CD8-positive, alpha-beta memory T cell (primary cell): Measurements from ENCODE around the gene RECQL5. TPM values are rescaled to one million over a fixed set of nuclear protein-coding genes. Genes with fewer than 3 reads are reported as not detected.

Experiments used
- CTCF ChIA-PET: fragments of 350-600 bp; sonication (Branson Sonifier 250); formaldehyde crosslinking; loops from one replicate; lab custom pipeline; 2021; ENCODE audit warnings: antibody characterized with exemption; lab: Charles Lee
- POLR2A ChIA-PET: fragments of 350-600 bp; sonication (Branson Sonifier 250); formaldehyde crosslinking; loops from one replicate; lab custom pipeline; 2021; ENCODE audit warnings: antibody characterized with exemption; lab: Charles Lee
- DNase-seq, 5 donors: peaks; one replicate each; pipeline versions ENCODE4 v3.0.0 to v3.0.0-alpha.2; 2020 to 2022; ENCODE audit warnings: mixed read lengths in 1 of 5
- H3K27ac ChIP-seq: one replicate; pipeline ENCODE4 v1.7.0; 2013; ENCODE audit warnings: low read depth, mild to moderate bottlenecking, low read length, moderate library complexity
- H3K27me3 ChIP-seq: 2 replicates; pipeline ENCODE4 v1.7.0; 2013; ENCODE audit warnings: low read length, mild to moderate bottlenecking; ENCODE audit not compliant: insufficient read depth, poor library complexity, severe bottlenecking
- H3K36me3 ChIP-seq: 2 replicates; pipeline ENCODE4 v1.7.0; 2013; ENCODE audit warnings: mild to moderate bottlenecking, low read length, moderate library complexity; ENCODE audit not compliant: insufficient read depth
- H3K4me1 ChIP-seq: 2 replicates; pipeline ENCODE4 v1.7.0; 2013; ENCODE audit warnings: mild to moderate bottlenecking, low read length, moderate library complexity; ENCODE audit not compliant: insufficient read depth
- H3K4me3 ChIP-seq: 2 replicates; pipeline ENCODE4 v1.7.0; 2013; ENCODE audit warnings: mild to moderate bottlenecking, low read length
- H3K9me3 ChIP-seq: 2 replicates; pipeline ENCODE4 v1.7.0; 2013; ENCODE audit warnings: mild to moderate bottlenecking, low read length
- H3K27ac Mint-ChIP-seq, 8 donors: one replicate each; pipeline ENCODE4 v1.8.0; 2020 to 2021; ENCODE audit warnings: mixed read lengths in 8 of 8, mild to moderate bottlenecking in 6 of 8, inconsistent platforms in 3 of 8, moderate library complexity in 3 of 8
- H3K27me3 Mint-ChIP-seq, 2 donors: one replicate each; pipeline ENCODE4 v1.8.0; 2020 to 2021; ENCODE audit warnings: mixed read lengths in 2 of 2, mild to moderate bottlenecking in 1 of 2, moderate library complexity in 1 of 2
- H3K36me3 Mint-ChIP-seq, 3 donors: one replicate each; pipeline ENCODE4 v1.8.0; 2020 to 2021; ENCODE audit warnings: mixed read lengths in 3 of 3, inconsistent platforms in 1 of 3, mild to moderate bottlenecking in 1 of 3
- H3K4me1 Mint-ChIP-seq, 3 donors: one replicate each; pipeline ENCODE4 v1.8.0; 2020 to 2021; ENCODE audit warnings: mixed read lengths in 3 of 3, inconsistent platforms in 1 of 3, mild to moderate bottlenecking in 1 of 3
- H3K4me3 Mint-ChIP-seq, 7 donors: one replicate each; pipeline ENCODE4 v1.8.0; 2020 to 2021; ENCODE audit warnings: mixed read lengths in 7 of 7, mild to moderate bottlenecking in 6 of 7, moderate library complexity in 4 of 7, inconsistent platforms in 2 of 7
- H3K9me3 Mint-ChIP-seq, 5 donors: one replicate each; pipeline ENCODE4 v1.8.0; 2020 to 2022; ENCODE audit warnings: mixed read lengths in 5 of 5, mild to moderate bottlenecking in 3 of 5, moderate library complexity in 2 of 5, inconsistent platforms in 1 of 5
- polyA plus RNA-seq: library from polyadenylated mRNA; unstranded; fragments of 300-500 nt; fragmentation: Illumina TruSeq; gene quantifications from one replicate; pipeline ENCODE4 v1.2.3, GENCODE V29; 2021
- total RNA-seq, 2 experiments: library from RNA; stranded (reverse); gene quantifications; one replicate each; pipeline ENCODE4 v1.2.3, GENCODE V29; 2021

RECQL5 gene
- total and polyA plus RNA-seq, 3 experiments from 2014 or later: 16.0 to 30.3 (median 28.5) TPM

DNA sequence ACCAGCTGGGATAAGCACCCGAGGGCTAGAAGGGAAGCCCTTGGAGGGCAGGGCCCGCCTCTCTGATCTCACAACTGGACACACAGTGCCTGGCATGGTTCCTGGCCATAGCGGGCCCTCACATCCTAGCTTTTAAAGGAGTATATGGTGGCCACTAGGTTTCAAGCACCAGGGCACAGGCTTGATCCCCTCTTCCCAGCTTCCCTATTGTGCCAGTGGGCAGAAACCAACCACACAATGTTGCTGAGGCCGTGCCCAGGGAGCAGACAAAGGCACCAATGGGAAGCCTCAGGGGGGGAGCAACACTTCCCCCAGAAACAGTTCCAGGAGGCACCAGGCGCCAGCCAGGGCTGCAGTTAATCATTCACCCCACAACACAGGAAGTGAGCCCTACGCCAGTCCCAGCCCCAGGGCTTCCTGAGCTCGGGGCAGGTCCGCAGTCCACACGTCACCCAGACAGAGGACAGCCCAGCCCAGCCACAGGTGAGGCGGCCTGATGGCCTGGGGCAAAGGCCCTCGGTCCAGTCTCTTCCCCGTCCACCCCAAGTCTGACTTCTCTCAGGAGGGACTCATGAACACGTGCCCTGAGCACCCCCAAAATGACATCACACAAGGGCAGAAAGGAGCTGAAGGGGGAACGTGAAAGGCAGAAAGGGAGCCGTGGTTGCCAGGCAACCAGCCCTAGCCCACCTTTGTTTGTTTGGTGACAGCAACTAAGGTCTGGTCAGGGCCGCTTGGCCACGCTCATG lies 20.9 kb downstream of the RECQL5 start:
- Histone ChIP-seq H3K27me3 (no peaks in the 10 kb centered on the region), H3K36me3 (peaks cover 8% of the 10 kb centered on the region), H3K9me3 (no peaks in the 10 kb centered on the region), H3K27ac (no peak overlapping the region), H3K4me1 (no peaks in the 10 kb centered on the region), H3K4me3 (no peak overlapping the region)
- CTCF ChIA-PET: interaction anchor here (0.8 to 5.1 kb wide), 5 partner anchors 9 to 107 kb away, joined by 3 to 22 read pairs (median 5); partner anchors contain the start of gene SMIM5
- peak overlapping the region in 1 of 7 donors; percentile 5 for H3K4me3 Mint-ChIP-seq
- POLR2A ChIA-PET: interaction anchor here (0.6 kb wide), 1 partner anchor 1359 kb away, joined by 4 read pairs; no protein-coding TSS in a partner anchor
- H3K4me1 Mint-ChIP-seq: peaks cover 2 to 13% (median 3%) of the 10 kb centered on the region in 3 donors
- peak in 1 of 5 donors; percentile 37 for DNase-seq
- H3K27me3 Mint-ChIP-seq: peaks cover 0 to 2% of the 10 kb centered on the region in 2 donors
- H3K9me3 Mint-ChIP-seq: no peaks in the 10 kb centered on the region
- H3K27ac Mint-ChIP-seq: peak overlapping the region in 6 of 8 donors; percentile 29 to 73 (median 49)
- peaks cover 0 to 47% (median 8%) of the 10 kb centered on the region in 3 donors for H3K36me3 Mint-ChIP-seq

DNA sequence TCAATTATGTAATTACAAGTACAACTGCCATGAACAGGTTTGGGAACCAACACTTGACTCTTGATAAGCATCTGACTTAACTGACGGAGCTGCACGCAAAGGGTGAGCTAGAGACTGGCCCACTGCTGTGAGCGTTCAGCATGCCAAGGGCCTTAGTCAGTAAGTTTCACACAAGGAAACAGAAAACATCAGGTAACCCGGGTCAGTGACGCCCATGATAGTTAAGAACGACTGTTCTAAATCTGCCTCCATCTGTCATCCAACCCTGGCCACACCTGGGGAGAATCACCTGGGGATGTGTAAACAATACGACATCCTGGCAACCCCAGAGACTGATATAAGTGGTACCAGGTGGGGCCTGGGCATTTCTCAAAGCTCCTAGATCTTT lies 21.5 kb downstream of the RECQL5 start:
- H3K4me1 Mint-ChIP-seq: peaks cover 2 to 13% (median 3%) of the 10 kb centered on the region in 3 donors
- H3K27ac Mint-ChIP-seq: peak overlapping the region in 3 of 8 donors; percentile 25 to 41 (median 29)
- POLR2A ChIA-PET: interaction anchor here (0.6 kb wide), 2 partner anchors 638 to 1360 kb away, joined by 4 to 5 read pairs; no protein-coding TSS in a partner anchor
- Histone ChIP-seq H3K27me3 (no peaks in the 10 kb centered on the region), H3K27ac (no peak overlapping the region), H3K4me1 (no peaks in the 10 kb centered on the region), H3K4me3 (no peak overlapping the region), H3K9me3 (no peaks in the 10 kb centered on the region), H3K36me3 (peaks cover 5% of the 10 kb centered on the region)
- H3K27me3 Mint-ChIP-seq: peaks cover 0 to 2% of the 10 kb centered on the region in 2 donors
- CTCF ChIA-PET: interaction anchor here (1.3 to 5.1 kb wide), 3 partner anchors 13 to 108 kb away, joined by 3 to 22 read pairs (median 12); partner anchors contain the start of gene SMIM5
- peaks cover 0 to 41% (median 6%) of the 10 kb centered on the region in 3 donors for H3K36me3 Mint-ChIP-seq
- no peak overlapping the region for H3K4me3 Mint-ChIP-seq
- peak in 1 of 5 donors; percentile 30 for DNase-seq
- H3K9me3 Mint-ChIP-seq: no peaks in the 10 kb centered on the region

DNA sequence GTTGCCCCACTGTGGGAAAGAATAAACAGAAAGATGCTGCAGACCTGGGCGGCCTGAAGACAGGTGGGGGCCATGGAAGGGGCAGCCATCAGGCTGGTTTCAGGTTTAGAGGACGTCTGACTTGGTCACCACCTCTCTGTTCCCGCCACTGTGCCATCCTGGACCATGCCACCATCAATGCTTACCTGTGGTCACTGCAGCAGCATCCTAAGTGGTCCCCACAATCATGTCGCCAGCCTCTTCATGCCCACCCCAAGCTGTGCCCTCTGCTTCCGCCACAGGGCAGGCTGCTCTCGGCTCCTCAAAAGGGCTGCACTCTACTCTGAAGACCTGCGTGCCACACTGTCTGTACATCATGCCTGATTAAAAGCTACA lies 23.3 kb downstream of the RECQL5 start:
- H3K4me3 ChIP-seq: no peak overlapping the region
- no peaks in the 10 kb centered on the region for H3K9me3 Mint-ChIP-seq
- H3K4me1 ChIP-seq: no peaks in the 10 kb centered on the region
- H3K36me3 Mint-ChIP-seq: peaks cover 0 to 25% (median 3%) of the 10 kb centered on the region in 3 donors
- H3K36me3 ChIP-seq: no peaks in the 10 kb centered on the region
- no peaks in the 10 kb centered on the region for H3K27me3 Mint-ChIP-seq
- DNase-seq: peak in 1 of 5 donors; percentile 21
- H3K27me3 ChIP-seq: no peaks in the 10 kb centered on the region
- ChIA-PET CTCF (interaction anchor here (1.1 to 5.1 kb wide), 3 partner anchors 11 to 105 kb away, joined by 3 to 22 read pairs (median 12); partner anchors contain the start of genes RECQL5 and SMIM5), POLR2A (no interaction called here)
- H3K27ac ChIP-seq: no peak overlapping the region
- peaks cover 2 to 13% (median 3%) of the 10 kb centered on the region in 3 donors for H3K4me1 Mint-ChIP-seq
- no peaks in the 10 kb centered on the region for H3K9me3 ChIP-seq
- H3K27ac Mint-ChIP-seq: peak overlapping the region in 1 of 8 donors; percentile 84
- H3K4me3 Mint-ChIP-seq: no peak overlapping the region

DNA sequence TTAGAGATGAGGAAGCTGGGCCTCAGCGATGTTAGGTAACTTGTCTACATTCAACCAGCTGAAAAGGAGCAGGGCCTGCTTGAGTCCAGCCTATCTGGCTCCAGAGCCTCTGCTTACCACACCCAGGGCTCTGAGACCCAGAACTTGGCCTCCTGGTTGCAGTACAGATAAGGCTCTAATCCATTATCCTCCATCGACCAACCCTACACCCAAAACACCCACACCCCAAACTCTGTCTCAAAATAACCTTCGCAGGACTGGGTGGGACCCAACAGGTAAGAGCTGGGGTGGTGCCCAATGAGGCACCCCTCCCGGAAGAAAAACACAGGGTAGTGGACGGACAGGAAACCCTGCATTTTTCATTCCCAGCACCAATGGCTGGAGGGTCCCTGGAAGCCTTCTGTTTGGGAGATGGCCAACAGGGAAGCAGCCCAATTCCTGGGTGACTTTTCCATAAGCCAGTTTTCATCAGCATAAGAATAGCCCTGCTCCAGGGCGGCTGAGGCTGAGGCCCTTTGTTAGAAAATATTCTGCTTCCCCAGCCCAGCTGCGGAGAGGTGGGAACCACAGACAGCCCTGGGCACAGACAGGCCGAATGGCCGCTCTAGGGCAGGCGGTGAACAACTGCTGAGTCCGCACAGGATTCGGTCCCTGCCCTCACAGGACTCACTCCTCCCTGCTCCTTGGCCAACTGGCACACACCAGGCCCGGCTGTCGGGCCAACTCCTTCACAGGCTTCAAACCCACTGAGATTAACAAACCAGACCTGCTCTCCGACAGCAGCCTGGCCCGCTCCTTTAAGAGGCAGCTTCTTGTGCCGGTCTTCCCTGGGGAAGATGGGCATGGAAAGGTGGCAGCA lies 23.9 kb downstream of the RECQL5 start:
- Histone ChIP-seq H3K27ac (no peak overlapping the region), H3K36me3 (no peaks in the 10 kb centered on the region), H3K4me3 (no peak overlapping the region), H3K4me1 (no peaks in the 10 kb centered on the region), H3K9me3 (no peaks in the 10 kb centered on the region), H3K27me3 (no peaks in the 10 kb centered on the region)
- H3K36me3 Mint-ChIP-seq: peaks cover 0 to 26% (median under 1%) of the 10 kb centered on the region in 3 donors
- peak in 1 of 5 donors; percentile 18 for DNase-seq
- ChIA-PET POLR2A (no interaction called here), CTCF (interaction anchor here (1.2 to 5.1 kb wide), 3 partner anchors 10 to 106 kb away, joined by 3 to 22 read pairs (median 10); partner anchors contain the start of gene SMIM5)
- no peaks in the 10 kb centered on the region for H3K27me3 Mint-ChIP-seq
- H3K4me3 Mint-ChIP-seq: no peak overlapping the region
- peaks cover 2 to 13% (median 3%) of the 10 kb centered on the region in 3 donors for H3K4me1 Mint-ChIP-seq
- no peak overlapping the region for H3K27ac Mint-ChIP-seq
- H3K9me3 Mint-ChIP-seq: no peaks in the 10 kb centered on the region

DNA sequence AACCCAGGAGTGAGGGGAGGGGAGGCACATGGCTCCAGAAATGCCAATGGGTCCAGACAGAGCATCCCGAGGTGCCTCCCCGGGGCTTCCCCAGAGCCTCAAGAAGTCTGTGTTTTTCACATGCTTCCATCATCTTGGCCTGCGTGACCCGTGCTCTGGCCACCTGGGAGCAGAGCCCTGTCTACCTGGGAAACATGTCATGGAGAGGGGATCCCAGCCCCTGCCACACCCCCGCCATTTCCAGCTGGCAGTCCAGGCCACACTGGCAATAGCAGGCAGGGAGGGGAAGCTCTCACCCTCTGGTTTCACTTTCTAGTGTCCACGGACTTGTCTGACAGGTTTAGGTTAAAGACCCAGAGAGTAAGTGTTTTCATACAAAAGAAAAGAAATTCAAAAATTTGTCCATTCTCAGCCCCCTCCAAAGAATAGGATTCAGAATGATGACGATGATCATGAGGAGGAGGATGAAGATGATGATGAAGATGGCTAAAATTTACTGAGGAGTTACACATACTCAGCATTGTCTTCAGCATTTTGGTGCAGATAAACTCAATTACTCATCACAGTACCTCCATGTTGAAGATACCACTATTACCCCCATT lies 24.7 kb downstream of the RECQL5 start:
- Mint-ChIP-seq H3K27me3 (no peaks in the 10 kb centered on the region), H3K9me3 (no peaks in the 10 kb centered on the region), H3K36me3 (peaks cover 0 to 21% (median 0%) of the 10 kb centered on the region in 3 donors), H3K27ac (no peak overlapping the region), H3K4me3 (no peak overlapping the region), H3K4me1 (peaks cover 2 to 13% (median 3%) of the 10 kb centered on the region in 3 donors)
- POLR2A ChIA-PET: no interaction called here
- CTCF ChIA-PET: interaction anchor here (1.2 to 5.1 kb wide), 3 partner anchors 9 to 107 kb away, joined by 3 to 22 read pairs (median 10); partner anchors contain the start of gene SMIM5
- Histone ChIP-seq H3K27me3 (no peaks in the 10 kb centered on the region), H3K27ac (no peak overlapping the region), H3K9me3 (no peaks in the 10 kb centered on the region), H3K36me3 (no peaks in the 10 kb centered on the region), H3K4me3 (no peak overlapping the region), H3K4me1 (no peaks in the 10 kb centered on the region)
- DNase-seq: no peak

DNA sequence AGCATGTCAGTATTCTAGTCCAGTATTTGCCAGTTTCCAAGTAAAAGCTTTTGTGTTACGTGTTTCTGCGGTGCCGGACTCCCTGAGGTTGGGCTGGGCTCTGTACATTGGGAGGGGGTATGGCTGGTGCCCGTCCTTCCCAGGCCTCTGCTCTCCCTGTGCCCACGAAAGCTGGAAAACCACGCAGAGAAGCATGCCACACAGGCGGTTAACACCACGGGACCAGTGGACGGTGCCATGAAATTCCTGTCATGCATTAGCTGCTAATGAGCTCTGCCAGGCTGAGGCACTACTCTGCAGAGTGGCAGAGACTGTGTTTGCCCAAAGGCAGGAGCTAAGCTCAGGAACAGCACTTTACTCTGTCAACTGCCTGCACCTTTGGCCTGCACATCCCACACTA lies 25.6 kb downstream of the RECQL5 start:
- Mint-ChIP-seq H3K9me3 (no peaks in the 10 kb centered on the region), H3K27ac (no peak overlapping the region), H3K4me3 (no peak overlapping the region), H3K27me3 (no peaks in the 10 kb centered on the region), H3K4me1 (peaks cover 2 to 10% (median 3%) of the 10 kb centered on the region in 3 donors), H3K36me3 (peaks cover 0 to 21% (median 0%) of the 10 kb centered on the region in 3 donors)
- Histone ChIP-seq H3K4me3 (no peak overlapping the region), H3K4me1 (no peaks in the 10 kb centered on the region), H3K9me3 (no peaks in the 10 kb centered on the region), H3K27me3 (no peaks in the 10 kb centered on the region), H3K36me3 (no peaks in the 10 kb centered on the region), H3K27ac (no peak overlapping the region)
- CTCF ChIA-PET: interaction anchor here (1.4 to 5.1 kb wide), 3 partner anchors 9 to 108 kb away, joined by 5 to 22 read pairs (median 10); partner anchors contain the start of gene SMIM5
- POLR2A ChIA-PET: no interaction called here
- no peak for DNase-seq

DNA sequence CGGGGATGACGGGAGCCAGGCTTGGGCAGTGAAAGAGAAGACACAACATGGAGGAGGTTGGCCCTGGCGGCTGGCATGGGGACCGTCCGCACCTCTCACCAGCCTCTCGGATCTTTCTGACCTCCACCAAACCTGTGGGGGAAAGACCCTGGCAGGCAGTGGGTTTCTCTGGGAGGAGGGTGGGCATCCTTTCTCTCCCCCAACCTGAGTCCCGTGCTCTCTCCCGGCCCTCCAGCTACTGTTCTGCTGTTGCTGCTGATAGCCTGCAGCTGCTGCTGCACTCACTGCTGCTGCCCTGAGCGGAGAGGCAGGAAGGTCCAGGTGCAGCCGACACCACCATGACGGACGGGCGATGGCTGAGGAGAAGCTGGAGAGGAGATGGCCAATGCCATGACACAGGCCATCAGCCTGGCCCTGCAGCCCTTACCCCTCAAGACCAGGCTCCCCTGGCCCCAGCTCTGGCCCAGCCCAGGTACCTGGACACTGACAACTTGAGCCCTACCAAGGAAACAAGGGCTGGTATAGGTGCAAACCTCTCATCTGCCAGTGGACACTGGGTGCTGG lies 26.3 kb downstream of the RECQL5 start:
- Mint-ChIP-seq H3K9me3 (no peaks in the 10 kb centered on the region), H3K36me3 (peaks cover 0 to 20% (median 0%) of the 10 kb centered on the region in 3 donors), H3K27me3 (no peaks in the 10 kb centered on the region), H3K4me1 (peaks cover 0 to 4% (median 0%) of the 10 kb centered on the region in 3 donors), H3K27ac (no peak overlapping the region), H3K4me3 (no peak overlapping the region)
- no peaks in the 10 kb centered on the region for H3K36me3 ChIP-seq
- no peak overlapping the region for H3K4me3 ChIP-seq
- POLR2A ChIA-PET: interaction anchor here (0.6 kb wide), 1 partner anchor 28 kb away, joined by 3 read pairs; no protein-coding TSS in a partner anchor
- H3K9me3 ChIP-seq: no peaks in the 10 kb centered on the region
- no peaks in the 10 kb centered on the region for H3K27me3 ChIP-seq
- no peak overlapping the region for H3K27ac ChIP-seq
- H3K4me1 ChIP-seq: no peaks in the 10 kb centered on the region
- CTCF ChIA-PET: interaction anchor here (1.4 to 5.1 kb wide), 3 partner anchors 8 to 108 kb away, joined by 5 to 22 read pairs (median 10); partner anchors contain the start of gene SMIM5
- DNase-seq: no peak
